Lower leg skin (tissue), 3 donors: ENCODE results near the gene HBG2.

Source experiments
- POLR2A ChIP-seq, 2 donors: fragments of 450-650 bp; IDR thresholded peaks; one replicate each; pipeline ENCODE4 v1.6.1; 2016 to 2017; ENCODE audit warnings: antibody characterized with exemption in 2 of 2, mild to moderate bottlenecking in 1 of 2, moderate library complexity in 1 of 2
- TF ChIP-seq, protein P1 (sequence below), 3 donors: fragments of 450-650 bp; IDR thresholded peaks; one replicate each; pipeline ENCODE4 v1.5.1; 2016; ENCODE audit warnings: antibody characterized with exemption in 3 of 3, mild to moderate bottlenecking in 3 of 3, moderate library complexity in 2 of 3

DNA sequence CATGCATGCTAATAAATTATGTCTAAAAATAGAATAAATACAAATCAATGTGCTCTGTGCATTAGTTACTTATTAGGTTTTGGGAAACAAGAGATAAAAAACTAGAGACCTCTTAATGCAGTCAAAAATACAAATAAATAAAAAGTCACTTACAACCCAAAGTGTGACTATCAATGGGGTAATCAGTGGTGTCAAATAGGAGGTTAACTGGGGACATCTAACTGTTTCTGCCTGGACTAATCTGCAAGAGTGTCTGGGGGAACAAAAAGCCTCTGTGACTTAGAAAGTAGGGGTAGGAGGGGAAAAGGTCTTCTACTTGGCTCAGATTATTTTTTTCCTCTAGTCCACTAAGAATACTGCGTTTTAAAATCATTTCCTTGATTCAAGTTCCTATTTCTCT, 26.9 kb downstream of the HBG2 start:
- TF ChIP-seq, protein P1, sequence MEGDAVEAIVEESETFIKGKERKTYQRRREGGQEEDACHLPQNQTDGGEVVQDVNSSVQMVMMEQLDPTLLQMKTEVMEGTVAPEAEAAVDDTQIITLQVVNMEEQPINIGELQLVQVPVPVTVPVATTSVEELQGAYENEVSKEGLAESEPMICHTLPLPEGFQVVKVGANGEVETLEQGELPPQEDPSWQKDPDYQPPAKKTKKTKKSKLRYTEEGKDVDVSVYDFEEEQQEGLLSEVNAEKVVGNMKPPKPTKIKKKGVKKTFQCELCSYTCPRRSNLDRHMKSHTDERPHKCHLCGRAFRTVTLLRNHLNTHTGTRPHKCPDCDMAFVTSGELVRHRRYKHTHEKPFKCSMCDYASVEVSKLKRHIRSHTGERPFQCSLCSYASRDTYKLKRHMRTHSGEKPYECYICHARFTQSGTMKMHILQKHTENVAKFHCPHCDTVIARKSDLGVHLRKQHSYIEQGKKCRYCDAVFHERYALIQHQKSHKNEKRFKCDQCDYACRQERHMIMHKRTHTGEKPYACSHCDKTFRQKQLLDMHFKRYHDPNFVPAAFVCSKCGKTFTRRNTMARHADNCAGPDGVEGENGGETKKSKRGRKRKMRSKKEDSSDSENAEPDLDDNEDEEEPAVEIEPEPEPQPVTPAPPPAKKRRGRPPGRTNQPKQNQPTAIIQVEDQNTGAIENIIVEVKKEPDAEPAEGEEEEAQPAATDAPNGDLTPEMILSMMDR (IDR thresholded peaks at IDR 0.05) = no peak
- TF ChIP-seq POLR2A (IDR thresholded peaks at IDR 0.05) = no peak
